CD4-positive, CD25-positive, alpha-beta regulatory T cell (primary cell): ENCODE measurements around the gene CTTN. TPM values are rescaled to one million over a fixed set of nuclear protein-coding genes. Genes with fewer than 3 reads are reported as not detected.

Experiments used
- ATAC-seq, 2 donors: fragments of 150-1000 bp; cut with Tn5 transposase; one replicate each; pipeline ENCODE4 v1.10.0; 2021; ENCODE audit warnings: low read depth in 2 of 2, moderate number of reproducible peaks in 2 of 2, moderate library complexity in 1 of 2
- DNase-seq, 3 donors: peaks; one replicate each; pipeline versions ENCODE4 v3.0.0 to v3.0.0-alpha.2; 2012 to 2022; ENCODE audit warnings: mixed read lengths in 1 of 3
- H3K27ac ChIP-seq: one replicate; pipeline ENCODE4 v1.7.0; 2013; ENCODE audit warnings: mild to moderate bottlenecking, low read length; ENCODE audit not compliant: insufficient read depth, poor library complexity, severe bottlenecking
- H3K27me3 ChIP-seq: one replicate; pipeline ENCODE4 v1.7.0; 2013; ENCODE audit warnings: low read length; ENCODE audit not compliant: control insufficient read depth, insufficient read depth
- H3K36me3 ChIP-seq: one replicate; pipeline ENCODE4 v1.7.0; 2013; ENCODE audit warnings: mild to moderate bottlenecking, low read length, moderate library complexity; ENCODE audit not compliant: control insufficient read depth, insufficient read depth
- H3K4me1 ChIP-seq: 2 replicates; pipeline ENCODE4 v1.7.0; 2013; ENCODE audit warnings: mild to moderate bottlenecking, low read length; ENCODE audit not compliant: insufficient read depth, control insufficient read depth, poor library complexity, severe bottlenecking
- H3K4me3 ChIP-seq: one replicate; pipeline ENCODE4 v1.7.0; 2013; ENCODE audit warnings: low read depth, mild to moderate bottlenecking, low read length, moderate library complexity
- H3K9me3 ChIP-seq, 2 experiments: 1 replicate in 1 of 2; 2 replicates in 1 of 2; pipeline ENCODE4 v1.7.0; 2013; ENCODE audit warnings: low read length in 2 of 2, mild to moderate bottlenecking in 1 of 2, moderate library complexity in 1 of 2; ENCODE audit not compliant: control insufficient read depth in 2 of 2
- H3K27ac Mint-ChIP-seq, 3 donors: one replicate each; pipeline ENCODE4 v1.8.0; 2020 to 2022; ENCODE audit warnings: mild to moderate bottlenecking in 3 of 3, mixed read lengths in 3 of 3, moderate library complexity in 2 of 3
- H3K27me3 Mint-ChIP-seq: one replicate; pipeline ENCODE4 v1.8.0; 2022; ENCODE audit warnings: mild to moderate bottlenecking, mixed read lengths
- H3K36me3 Mint-ChIP-seq: one replicate; pipeline ENCODE4 v1.8.0; 2020; ENCODE audit warnings: mixed read lengths
- H3K4me1 Mint-ChIP-seq, 4 donors: one replicate each; pipeline ENCODE4 v1.8.0; 2020 to 2022; ENCODE audit warnings: mixed read lengths in 4 of 4, mild to moderate bottlenecking in 1 of 4
- H3K4me3 Mint-ChIP-seq, 4 donors: one replicate each; pipeline ENCODE4 v1.8.0; 2020 to 2022; ENCODE audit warnings: mild to moderate bottlenecking in 4 of 4, mixed read lengths in 4 of 4, moderate library complexity in 3 of 4
- H3K9me3 Mint-ChIP-seq, 7 donors: one replicate each; pipeline ENCODE4 v1.8.0; 2020 to 2022; ENCODE audit warnings: mixed read lengths in 7 of 7, mild to moderate bottlenecking in 3 of 7, moderate library complexity in 2 of 7
- polyA plus RNA-seq, 4 donors: library from polyadenylated mRNA; unstranded; fragments of 300-500 nt; fragmentation: Illumina TruSeq; gene quantifications; one replicate each; pipeline ENCODE4 v1.2.3, GENCODE V29; 2021
- total RNA-seq: library from RNA; stranded (reverse); gene quantifications from one replicate; pipeline ENCODE4 v1.2.3, GENCODE V29; 2022

CTTN gene
- total and polyA plus RNA-seq, 5 donors from 2014 or later = 0.37 to 5.4 TPM; not detected in 3

DNA sequence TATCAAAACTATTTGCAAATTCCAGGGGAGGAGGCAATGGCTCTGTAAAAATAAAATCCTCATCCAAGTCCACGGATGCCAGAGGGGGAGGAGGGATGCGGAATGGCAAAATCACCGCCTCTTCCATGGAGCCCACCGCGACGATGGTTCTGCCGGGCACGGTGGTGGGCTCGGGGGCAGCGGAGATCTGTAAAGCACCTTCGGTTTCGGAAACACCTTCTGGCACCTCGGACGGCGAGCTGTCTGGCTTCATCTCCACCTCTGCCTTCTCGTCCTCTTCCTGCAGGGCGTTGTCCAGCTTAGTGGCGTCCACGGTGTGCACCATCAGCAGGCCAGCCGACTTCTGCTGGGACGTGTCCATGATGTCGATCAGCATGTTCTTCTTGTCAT is 87.7 kb downstream of the CTTN start:
- ATAC-seq (no peak), DNase-seq (no peak)
- no peak overlapping the region for H3K4me3 Mint-ChIP-seq
- H3K27me3 Mint-ChIP-seq = no peaks in the 10 kb centered on the region
- H3K9me3 Mint-ChIP-seq = peaks cover 0 to 2% (median 0%) of the 10 kb centered on the region in 7 donors
- H3K36me3 ChIP-seq = no peaks in the 10 kb centered on the region
- no peaks in the 10 kb centered on the region for H3K4me1 ChIP-seq
- no peaks in the 10 kb centered on the region for H3K36me3 Mint-ChIP-seq
- no peaks in the 10 kb centered on the region for H3K9me3 ChIP-seq
- H3K27ac ChIP-seq = no peak overlapping the region
- no peaks in the 10 kb centered on the region for H3K27me3 ChIP-seq
- no peaks in the 10 kb centered on the region for H3K4me1 Mint-ChIP-seq
- no peak overlapping the region for H3K4me3 ChIP-seq
- H3K27ac Mint-ChIP-seq = no peak overlapping the region

Other genes with a start within 250 kb of the CTTN start
- 12.0 TPM for gene FADD, start 195.2 kb upstream of the CTTN start, total RNA-seq
- 10 to 100 TPM; 14.6 to 33.5 (median 19.7) TPM for gene FADD, start 195.2 kb upstream of the CTTN start, polyA plus RNA-seq
- 62.6 TPM for gene PPFIA1, start 127.8 kb upstream of the CTTN start, total RNA-seq
- 10 to 100 TPM in 2 of 4 donors, 1 to 10 TPM in 2; 7.9 to 13.8 (median 10.0) TPM for gene PPFIA1, start 127.8 kb upstream of the CTTN start, polyA plus RNA-seq